Panc1 (cell line): Measurements from ENCODE around the gene NLRP4.

Source experiments
- CTCF ChIP-seq: fragments of 450-650 bp; IDR thresholded peaks from 2 replicates; pipeline ENCODE4 v1.5.1; 2017; ENCODE audit warnings: mild to moderate bottlenecking
- POLR2AphosphoS5 ChIP-seq: IDR thresholded peaks from 2 replicates; pipeline ENCODE4 v1.6.1; 2012; ENCODE audit warnings: mild to moderate bottlenecking, low read depth, low read length, moderate library complexity
- REST ChIP-seq, 2 experiments: IDR thresholded peaks; 2 replicates each; pipeline ENCODE4 v1.6.1; 2011 to 2012; ENCODE audit warnings: low read depth in 2 of 2, control low read depth in 1 of 2, low read length in 1 of 2, mild to moderate bottlenecking in 1 of 2, moderate library complexity in 1 of 2; ENCODE audit not compliant: insufficient read depth in 1 of 2
- SIN3A ChIP-seq: IDR thresholded peaks from 2 replicates; pipeline ENCODE4 v1.6.1; 2012; ENCODE audit warnings: low read depth, mild to moderate bottlenecking, low read length, moderate library complexity, borderline replicate concordance; ENCODE audit not compliant: insufficient read depth

- no peak for TF ChIP-seq CTCF
- no peak for TF ChIP-seq REST (IDR thresholded peaks at IDR 0.05; ENCODE audit: insufficient read depth in 1 of 2, low read depth in 2 of 2, low read length in 1 of 2)
- no peak for TF ChIP-seq POLR2AphosphoS5
- TF ChIP-seq SIN3A, result no peak
These were observed 23.9 kb upstream of the NLRP4 start for GRCh38 chr19:55812449-55812848.
